GM19351 (cell line): ENCODE measurements around the gene VSTM4.

Experiments used
- ATAC-seq: cut with Tn5 transposase; IDR thresholded peaks from one replicate; pipeline ENCODE4 v1.9.1; 2021; ENCODE audit warnings: mild to moderate bottlenecking, moderate library complexity; ENCODE audit not compliant: unreplicated experiment

Gene VSTM4

DNA sequence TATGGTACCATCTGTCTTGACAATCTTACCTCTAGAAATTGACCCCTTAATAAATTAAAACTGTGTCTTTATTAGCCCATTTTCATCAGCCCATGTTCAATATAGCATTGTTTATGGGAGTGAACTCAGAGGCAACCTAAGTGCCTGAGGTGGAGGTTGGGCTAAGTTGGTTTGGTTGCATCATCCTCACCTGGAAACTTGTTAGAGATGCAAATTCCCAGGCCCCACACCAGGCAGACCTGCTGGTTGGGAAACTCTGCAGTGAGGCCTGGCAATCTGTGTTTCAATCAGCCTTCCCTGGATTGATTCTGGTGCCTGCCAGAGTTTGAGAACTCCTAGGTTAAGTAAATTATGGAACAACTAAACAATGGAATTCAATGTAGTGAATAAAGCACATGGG lies 27.9 kb upstream of the VSTM4 start:
- no peak for ATAC-seq

DNA sequence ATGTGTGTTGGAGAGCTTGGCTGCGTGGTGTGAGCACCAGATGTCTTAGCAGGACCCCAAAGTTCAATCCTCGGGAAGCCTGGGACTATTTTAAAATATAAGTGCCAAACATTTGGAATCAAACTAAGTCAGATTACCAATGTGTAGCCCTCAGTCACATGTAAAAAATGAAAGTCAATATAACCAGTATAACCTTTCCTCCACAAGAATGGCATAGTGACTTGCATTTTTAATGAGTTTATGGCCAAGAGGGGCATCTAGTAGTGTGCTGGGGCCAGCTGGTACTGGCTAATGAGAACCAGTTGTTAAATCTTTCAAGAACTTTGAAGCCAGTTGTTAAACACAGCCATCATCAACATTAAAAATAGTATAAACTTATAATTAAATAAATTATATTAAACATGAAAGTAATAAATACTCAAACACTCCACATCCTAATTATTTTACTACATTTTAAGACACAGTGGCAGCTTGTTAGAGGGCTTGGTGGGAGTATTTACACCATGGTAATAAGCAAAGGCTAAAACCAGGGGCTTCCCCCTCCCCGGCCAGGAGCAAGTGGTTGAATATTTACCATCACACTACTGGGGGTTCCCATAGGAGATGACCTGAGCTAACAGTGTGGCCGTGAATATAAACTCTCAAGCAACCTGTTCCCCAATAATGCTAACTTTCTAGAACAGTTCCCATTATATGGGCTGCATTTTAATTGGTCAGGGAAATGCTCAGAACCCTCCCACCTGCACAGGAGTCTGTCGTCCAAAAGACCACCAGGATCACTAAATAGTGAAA lies 26.4 kb upstream of the VSTM4 start:
- ATAC-seq: peak; percentile 55

DNA sequence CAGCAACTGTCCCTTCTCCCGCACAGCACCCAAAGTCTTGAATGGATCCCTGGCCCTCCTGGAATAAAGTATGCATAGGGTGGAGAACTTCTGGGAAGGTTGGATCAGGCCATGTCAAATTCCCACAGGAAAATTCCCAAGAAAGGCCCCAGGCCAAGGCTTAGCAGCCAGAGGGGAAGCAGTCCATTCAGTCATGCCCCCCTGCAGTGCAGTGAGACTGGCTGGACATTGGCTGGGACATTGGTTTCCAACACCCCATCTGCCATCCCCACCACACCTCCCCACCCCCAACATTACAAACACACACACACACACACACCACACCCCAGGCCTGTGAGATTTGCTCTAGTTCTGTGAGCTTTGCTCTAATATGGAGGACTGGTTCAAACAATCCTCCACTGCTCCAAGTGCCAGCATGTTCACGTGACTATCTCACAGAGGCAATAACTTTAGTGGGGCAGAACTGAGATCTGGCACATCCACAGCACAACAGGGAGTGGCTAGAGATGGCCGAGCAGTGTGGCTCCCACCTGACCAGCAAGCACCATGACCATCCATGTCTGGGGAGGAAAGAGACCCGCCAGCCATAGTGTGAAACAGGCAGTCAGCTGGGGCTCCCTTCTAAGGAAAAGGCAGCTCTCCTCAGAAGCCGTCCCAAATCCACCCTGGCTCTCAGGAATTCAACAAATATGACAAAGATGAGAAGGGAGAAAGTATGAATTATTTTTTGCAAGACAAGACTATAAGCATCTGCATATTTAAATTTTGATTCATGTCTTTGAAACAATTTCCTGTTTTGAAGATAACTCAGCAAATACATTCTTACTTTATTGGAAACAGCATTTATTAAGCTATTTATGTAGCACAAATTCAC lies 25.2 kb upstream of the VSTM4 start:
- no peak for ATAC-seq

DNA sequence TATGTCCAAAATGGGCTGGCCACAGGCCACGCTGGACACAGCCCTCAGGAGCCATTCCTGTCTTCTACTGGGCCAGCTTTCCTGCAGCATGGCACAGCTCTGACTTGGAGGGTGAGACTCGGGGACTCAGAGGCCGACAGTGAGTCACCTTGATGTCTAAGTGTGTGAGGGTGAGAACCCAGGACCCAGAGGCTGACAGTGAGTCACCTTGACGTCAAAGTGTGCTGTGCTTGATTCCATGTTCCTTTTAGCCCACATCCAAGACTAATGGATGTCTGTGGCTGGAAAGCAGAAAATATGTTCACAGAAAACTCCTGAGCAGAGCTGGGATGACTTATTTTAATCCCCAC lies 24.5 kb upstream of the VSTM4 start:
- no peak for ATAC-seq

DNA sequence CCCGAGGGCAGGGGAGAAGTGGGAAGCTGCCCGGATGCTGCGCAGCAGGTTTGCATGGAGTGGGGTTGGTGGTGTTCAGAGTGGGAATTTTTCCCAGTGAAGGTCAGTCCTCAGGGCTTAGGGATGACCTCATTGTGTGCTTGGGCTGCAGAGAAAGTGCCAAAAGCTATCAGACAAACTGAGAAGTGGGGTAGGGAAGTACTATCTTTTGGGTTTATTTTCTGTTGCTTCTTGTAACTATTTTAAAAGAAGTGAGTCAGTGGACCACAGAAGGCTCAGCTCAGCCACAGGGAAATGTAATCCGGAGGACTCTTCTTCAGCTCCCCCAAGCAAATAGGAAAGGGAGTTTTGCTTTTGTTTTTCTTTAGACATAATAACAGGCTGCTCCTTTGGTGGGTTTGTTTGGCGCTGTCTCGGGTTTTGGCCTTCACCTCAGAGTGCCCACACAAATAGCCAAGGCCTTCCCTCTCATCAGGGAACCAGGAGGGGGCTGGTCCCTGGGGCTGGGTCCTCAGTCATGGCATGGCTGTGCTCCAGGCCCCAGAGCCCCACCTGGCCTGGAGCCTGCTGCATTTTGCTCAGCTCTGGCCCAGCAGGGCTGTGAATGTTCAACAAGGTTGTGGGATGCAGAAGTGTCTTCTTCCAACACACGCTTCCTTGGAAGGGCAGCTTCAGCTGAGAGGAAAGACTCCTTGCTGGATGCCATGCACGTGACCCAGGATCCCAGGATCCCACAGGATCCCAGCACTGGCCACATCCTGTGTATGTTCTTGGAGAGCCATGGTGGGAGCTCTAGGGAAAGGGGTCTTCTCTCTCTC lies 23.9 kb upstream of the VSTM4 start:
- no peak for ATAC-seq

DNA sequence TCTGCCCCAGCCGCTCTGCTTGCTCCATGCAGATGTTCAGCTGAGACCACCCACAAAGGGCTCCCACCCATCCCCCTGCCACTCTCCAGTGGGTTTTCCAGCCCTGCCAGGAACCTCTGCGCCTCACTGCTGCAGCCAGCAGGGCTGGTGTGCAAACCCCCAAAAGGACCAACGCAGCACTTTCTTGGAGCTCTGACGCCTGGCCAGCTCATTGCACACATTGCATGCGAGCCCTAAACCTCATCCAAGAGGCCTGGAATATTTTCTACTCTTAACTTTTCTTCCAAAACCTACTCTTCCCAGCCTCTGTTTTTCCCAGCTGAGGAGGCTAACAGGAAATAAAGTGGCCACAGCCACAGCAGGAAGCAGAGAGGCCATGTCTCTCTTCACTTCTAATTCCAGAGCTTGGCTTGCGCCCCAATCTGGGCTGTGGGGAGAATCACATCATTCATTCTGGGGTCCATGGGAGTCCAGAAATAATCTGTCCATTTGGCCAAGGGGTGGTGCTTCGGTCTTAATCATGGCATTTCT lies 23.1 kb upstream of the VSTM4 start:
- no peak for ATAC-seq

DNA sequence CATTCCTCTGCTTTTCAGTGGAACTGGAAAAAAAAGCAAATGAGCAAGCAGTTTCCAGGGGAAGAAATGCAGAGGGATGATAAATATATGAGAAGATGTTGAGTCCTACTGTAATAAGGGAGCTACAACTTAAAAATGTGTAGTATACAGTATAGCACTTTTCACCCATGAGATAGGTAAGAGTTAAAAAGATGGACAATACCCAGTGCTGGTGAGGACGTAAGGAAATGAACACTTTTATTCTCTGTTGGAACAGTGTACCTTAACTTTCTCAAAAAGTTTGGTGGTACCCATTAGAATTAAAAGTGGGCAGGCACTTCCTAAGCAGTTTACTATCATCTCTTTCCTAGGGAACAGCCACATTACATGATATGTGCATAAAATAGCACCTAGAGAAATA lies 21.2 kb upstream of the VSTM4 start:
- no peak for ATAC-seq

DNA sequence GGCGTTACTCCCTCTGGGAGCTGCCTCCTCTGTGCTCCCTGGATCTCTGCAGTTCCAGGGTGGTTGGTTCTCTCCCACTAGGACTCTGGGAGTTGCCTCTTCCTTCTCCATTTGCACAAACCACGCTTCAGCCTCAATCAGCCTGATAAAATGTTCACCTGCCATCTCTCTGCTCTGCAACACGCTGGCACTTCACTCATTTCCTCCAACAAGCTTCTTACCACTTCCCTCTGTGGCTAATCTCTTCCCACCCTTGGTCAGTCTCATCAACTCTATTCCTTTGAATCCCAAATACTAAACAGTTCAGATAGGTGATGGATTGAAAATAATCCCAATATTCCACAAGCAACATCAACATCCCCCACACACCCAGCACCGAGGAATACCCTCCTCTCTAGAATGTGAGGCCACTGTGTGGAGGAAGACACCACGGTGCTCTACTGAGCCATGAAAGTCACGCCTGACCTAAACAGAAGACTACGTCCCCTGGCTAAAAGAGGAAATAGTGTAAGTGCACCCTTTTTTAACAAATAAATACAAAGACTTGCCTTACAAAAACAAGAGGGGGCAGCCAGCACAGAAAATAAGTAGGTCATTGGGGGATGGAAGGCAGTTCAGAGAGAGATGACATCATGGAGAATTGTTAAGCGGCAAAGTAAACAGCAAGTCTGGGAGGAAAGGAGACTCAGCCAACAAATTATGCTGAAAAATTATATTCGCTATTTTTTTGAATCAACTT lies 20.4 kb upstream of the VSTM4 start:
- ATAC-seq: peak; percentile 76

DNA sequence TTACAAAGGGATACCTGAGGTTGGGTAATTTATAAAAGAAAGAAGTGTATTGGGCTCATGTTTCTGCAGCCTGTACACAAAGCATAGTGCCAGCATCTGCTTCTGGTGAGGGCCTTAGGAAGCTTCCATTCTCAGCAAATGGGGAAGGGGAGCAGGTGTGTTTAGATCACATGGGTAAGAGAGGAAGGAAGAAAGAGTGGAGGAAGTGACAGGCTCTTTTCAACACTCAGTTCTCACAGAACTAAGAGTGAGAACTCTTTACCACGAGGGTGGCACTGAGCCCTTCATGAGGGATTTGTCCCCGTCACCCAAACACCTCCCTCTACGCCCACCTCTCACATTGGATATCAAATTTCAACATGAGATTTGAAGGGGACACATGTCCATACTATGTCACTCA lies 19.0 kb upstream of the VSTM4 start:
- ATAC-seq: no peak

DNA sequence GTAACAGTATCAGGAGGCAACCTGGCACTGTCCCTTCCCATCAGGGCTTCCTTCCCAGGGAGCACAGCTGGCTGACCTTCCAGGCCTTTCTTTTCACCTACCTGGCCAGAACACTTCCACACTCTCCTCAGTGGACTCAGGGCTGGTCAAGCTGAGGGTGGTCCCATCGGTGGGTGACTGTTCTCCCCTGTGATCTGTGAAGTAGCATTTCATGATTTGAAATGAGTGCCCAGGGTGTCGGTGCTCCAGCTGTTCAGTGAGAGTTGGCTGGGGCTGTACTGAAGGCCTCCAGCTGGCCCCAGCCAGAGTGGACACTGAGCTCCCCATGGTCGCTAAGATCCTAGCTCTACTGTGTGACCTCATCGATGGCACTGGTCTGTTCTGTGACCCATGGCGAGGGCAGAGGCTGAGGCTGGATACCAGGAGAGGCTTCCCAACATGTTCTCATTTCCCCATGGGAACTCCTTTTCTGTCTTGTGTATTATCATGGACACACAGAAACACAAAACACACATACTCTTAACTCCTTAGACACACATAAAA lies 18.5 kb upstream of the VSTM4 start, which contains the start of gene FAM170B:
Gene FAM170B (minus strand): TSS at position 316 of the 543 bp plus-strand sequence. CDS start 103 bp downstream, at position 213.
- no peak for ATAC-seq

DNA sequence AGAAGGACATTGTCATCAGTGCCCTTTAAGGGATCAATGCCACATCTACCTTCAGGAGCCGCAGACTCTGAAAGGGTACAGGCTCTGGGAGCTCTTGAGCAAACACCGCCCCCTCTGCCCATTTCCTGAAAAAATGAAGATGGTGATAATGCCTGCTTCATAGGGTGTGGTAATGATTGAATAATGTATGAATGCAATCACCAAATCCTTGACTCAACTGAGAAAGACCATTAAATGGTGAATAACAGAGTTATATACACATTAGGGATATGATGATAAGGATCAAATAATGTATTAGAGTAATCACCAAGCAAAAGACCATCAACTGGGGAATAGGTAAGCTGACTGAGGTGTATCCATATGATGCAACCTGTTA lies 17.0 kb upstream of the VSTM4 start:
- ATAC-seq: no peak

DNA sequence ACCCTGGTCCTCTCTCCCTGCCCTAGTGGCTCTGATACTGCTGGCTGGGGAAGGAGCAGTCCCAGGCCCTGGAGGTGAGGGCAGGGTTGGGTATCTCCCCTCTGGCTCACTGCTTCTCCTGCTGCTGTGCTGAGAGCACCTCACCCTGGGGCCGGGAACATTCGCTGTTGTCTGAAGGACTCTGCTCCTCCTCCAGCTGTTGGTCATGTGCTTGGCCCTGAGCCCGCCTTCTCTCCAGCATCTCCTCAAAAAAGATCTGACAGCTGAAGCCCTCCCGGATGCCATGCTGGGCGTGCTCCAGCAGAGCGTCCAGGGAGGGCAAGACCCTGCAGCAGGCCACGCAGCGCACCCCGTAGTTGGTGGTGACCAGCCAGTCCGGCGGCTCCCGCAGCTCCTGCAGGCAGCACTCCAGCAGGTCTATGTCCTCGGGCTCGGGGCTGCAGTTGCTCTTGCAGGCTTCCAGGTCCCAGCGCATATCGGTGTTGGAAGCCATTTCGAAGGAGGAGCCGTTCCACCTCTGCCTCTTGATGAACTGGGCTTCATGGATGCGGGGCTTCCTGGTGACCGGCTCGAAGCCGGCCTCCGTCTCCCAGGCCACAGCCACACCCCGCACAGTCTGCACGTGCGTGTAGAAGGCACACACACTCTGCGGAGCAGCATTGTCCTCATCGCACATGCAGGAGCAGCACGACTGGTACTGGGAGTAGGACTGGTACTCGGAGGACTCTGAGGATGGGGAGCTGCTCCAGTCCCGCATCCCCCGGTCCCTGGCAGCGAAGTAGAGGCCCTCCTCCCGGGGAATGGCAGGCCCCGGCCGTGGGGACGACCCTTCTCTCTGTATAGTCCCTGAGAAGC lies 16.4 kb upstream of the VSTM4 start:
- no peak for ATAC-seq

DNA sequence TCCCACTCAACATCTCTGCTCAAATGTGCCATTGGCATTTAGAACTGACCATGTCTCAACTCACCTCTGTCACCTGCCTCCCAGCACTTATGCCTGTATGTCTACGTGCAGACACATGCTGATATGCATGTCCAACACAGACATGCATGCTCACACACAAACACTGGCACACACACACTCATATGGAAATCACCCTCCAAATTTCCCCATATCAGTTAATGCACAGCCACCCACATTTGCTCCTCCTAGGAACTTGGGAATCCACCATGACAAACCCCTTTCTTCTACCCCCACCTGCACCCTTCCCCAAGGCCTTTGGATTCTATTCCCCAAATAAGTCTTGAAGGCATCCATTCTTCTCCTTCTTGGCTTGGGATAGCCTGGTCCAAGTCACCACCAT lies 14.1 kb upstream of the VSTM4 start:
- ATAC-seq: no peak

DNA sequence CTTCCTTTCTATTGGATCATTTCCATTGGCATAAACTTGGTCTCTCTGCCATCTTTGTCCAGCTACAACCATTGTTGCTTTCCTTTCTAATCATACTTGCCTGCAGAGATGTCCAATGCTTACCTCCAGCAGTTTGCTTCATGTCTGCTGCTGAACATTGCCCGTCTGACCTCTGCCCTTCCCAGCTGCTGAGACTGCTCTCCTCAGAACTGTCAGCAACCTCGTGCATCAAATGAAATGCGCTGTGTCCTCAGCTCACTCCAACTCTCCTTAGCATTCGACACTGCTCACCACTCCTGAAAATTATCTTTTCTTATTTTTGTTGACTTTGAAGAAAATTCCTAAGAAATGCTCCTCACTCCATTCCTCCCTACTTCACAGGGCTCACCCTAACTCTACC lies 13.5 kb upstream of the VSTM4 start:
- ATAC-seq: no peak

DNA sequence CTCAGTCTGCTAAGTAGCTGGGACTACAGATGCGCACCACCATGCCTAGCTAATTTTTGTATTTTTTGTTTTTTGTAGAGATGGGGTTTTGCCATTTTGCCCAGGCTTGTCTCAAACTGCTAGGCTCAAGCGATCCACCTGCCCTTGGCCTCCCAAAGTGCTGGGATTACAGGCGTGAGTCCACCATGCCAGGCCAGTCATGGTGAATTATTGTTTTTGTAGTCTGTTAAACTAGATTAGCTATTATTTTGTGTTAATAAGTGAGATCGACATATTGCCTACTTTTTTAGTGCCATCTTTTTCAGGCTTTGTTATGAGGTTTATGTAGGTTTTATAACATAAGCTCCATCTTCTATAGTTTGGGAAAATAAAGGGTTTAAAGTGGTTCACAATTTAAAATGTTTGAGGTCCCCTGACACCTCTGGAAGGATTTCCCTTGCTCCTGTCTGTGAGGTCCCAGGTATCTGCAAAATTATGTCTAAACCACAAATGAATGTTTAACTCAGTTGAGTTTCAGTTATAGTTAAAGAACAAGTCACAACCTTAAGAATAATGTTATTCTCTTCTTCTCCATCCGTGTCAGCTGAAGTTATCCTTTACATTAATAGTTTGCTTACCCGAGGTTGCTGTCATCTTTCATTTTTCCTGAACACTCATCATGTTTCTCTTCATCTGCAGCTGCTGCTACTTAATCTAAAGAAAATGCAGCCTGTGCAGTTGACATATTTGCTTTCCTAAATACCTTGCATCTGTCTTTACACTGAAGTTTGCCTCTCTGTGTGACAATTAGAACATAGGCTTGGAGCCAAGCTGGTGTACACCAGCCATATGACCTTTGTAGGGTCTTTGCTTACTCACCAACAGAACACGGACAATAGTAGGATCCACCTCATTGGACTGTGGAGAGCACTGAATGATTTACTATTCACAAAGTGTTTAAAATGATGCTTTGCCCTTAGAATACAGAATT lies 8.9 kb upstream of the VSTM4 start:
- ATAC-seq: no peak

DNA sequence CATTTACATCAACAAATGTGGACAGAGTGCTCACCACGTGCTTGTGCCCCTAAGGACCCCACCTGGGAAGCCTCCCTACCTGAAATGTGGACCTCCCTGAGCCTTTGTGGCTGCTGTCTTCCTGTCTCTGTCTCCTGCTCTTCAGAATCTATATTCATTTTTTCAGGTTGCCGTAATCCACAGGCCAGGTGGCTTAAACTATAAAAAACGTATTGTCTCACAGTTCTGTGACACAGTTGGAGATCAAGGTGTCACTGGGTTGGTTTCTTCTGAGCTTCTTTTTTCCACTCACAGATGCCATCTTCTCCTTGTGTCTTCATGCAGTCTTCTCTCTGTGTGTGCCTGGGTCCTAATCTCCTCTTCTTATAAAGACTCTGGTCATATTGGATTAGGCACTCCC lies 5.6 kb upstream of the VSTM4 start:
- no peak for ATAC-seq

DNA sequence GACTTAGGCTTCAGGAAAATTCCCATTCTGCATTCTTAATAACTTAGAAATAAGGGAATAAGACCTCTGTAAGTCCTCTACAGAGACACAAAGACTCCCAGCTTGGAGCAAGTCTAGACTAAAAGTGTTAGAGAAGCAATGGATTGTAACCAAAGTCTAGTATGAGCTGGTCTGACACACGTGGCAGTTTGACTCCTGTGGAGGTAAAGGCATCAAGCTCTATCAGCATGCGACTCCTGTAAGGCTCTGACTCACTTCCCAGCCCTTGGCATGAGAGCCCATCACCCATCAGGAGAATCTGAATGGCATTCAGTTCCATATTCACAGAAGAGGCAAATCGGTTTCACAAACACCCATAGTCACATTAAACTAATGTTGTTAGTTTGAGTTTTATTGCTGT lies 4.4 kb upstream of the VSTM4 start:
- ATAC-seq: no peak

DNA sequence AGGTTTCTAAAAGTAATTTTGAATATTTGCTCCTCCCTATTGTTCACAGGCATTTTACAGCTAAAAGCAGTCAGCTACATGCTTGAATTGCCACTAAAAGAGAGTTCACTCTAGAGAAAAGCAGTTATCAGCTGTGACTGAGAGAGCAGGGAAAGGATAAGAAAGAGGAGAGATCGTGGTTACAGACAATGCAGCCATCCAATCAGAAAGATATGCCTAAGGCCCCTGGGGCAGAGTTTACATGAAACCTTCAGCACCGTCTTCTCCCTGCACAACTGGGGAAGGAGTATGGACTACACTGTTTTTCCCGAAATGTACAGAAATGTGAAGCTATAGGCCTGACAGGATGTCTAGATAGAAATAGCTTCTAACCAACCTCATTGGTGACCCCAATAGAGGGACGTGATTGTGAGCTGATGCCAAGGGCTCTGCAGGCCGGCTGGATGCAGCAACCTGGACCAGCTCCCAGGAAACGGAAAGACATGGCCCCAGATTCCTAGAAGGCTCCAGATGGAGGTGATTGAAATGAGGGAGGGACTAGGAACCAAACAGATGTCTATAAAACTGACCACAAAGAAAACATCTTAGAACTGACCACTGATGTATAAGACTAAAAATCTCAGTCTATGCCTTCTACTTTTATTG lies 3.2 kb upstream of the VSTM4 start:
- no peak for ATAC-seq
